Activated naive CD4-positive, alpha-beta T cell treated with anti-CD3 and anti-CD28 coated beads for 36 hours (primary cell): ENCODE measurements around the gene MKI67. TPM values are rescaled to one million over a fixed set of nuclear protein-coding genes. Genes with fewer than 3 reads are reported as not detected.

Experiments used
- CTCF ChIA-PET: fragments of 350-600 bp; sonication (Branson Sonifier 250); formaldehyde crosslinking; loops from one replicate; lab custom pipeline; 2021; ENCODE audit warnings: antibody characterized with exemption; lab: Charles Lee
- DNase-seq: peaks from one replicate; pipeline ENCODE4 v3.0.0-alpha.2; 2020
- H3K27ac Mint-ChIP-seq: one replicate; pipeline ENCODE4 v1.8.0; 2021; ENCODE audit warnings: mild to moderate bottlenecking, mixed read lengths
- H3K27me3 Mint-ChIP-seq: one replicate; pipeline ENCODE4 v1.8.0; 2021; ENCODE audit warnings: low read depth, mixed read lengths
- H3K36me3 Mint-ChIP-seq: one replicate; pipeline ENCODE4 v1.8.0; 2021; ENCODE audit warnings: low read depth, mixed read lengths
- H3K4me1 Mint-ChIP-seq: one replicate; pipeline ENCODE4 v1.8.0; 2021; ENCODE audit warnings: low read depth, mixed read lengths
- H3K4me3 Mint-ChIP-seq: one replicate; pipeline ENCODE4 v1.8.0; 2021; ENCODE audit warnings: mild to moderate bottlenecking, moderate library complexity, mixed read lengths
- H3K9me3 Mint-ChIP-seq: one replicate; pipeline ENCODE4 v1.8.0; 2021; ENCODE audit warnings: mixed read lengths
- intact Hi-C: fragments of 100-400 bp; cut with micrococcal nuclease; formaldehyde crosslinking; loops from one replicate; pipeline ENCODE4 v1.15.1; 2023
- total RNA-seq, 2 experiments: library from RNA; stranded (reverse); gene quantifications; one replicate each; pipeline ENCODE4 v1.2.3, GENCODE V29; 2021

The MKI67 gene
- total RNA-seq, 2 experiments from 2014 or later: 266 to 273 TPM

DNA sequence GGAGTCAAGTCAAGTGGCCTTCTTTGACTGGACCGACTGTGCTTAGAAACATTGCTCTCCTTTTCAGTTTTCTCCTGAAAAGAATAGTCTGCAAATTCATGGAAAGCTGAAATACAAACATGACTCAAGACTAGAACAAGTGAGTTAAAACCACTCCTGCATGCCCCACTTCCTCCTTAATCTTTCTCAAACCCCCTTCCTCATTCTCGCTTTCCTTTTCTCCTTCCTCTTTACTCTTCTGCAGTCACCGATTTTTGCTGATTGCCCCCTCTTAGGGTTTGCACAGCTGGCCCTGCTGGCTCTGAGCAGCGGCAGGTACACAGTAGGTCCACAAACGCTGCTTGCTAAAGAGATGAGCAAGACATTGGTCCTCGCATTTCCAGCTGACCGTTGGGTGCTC, 34.8 kb upstream of the MKI67 start:
- intact Hi-C loops: no loop called here
- Mint-ChIP-seq H3K27me3 (peaks cover 2% of the 10 kb centered on the region), H3K27ac (no peak overlapping the region), H3K9me3 (no peaks in the 10 kb centered on the region), H3K4me3 (no peak overlapping the region), H3K4me1 (peaks cover 6% of the 10 kb centered on the region), H3K36me3 (no peaks in the 10 kb centered on the region)
- no peak for DNase-seq
- CTCF ChIA-PET: interaction anchor here (0.7 to 1.8 kb wide), 2 partner anchors 12 to 51 kb away, joined by 3 to 5 read pairs; no protein-coding TSS in a partner anchor

- DNase-seq: peak; percentile 8
- no peak overlapping the region for H3K4me3 Mint-ChIP-seq
- H3K4me1 Mint-ChIP-seq: peaks cover 6% of the 10 kb centered on the region
- intact Hi-C loops: no loop called here
- H3K27ac Mint-ChIP-seq: no peak overlapping the region
- peaks cover 2% of the 10 kb centered on the region for H3K27me3 Mint-ChIP-seq
- H3K9me3 Mint-ChIP-seq: no peaks in the 10 kb centered on the region
- no peaks in the 10 kb centered on the region for H3K36me3 Mint-ChIP-seq
- CTCF ChIA-PET: interaction anchor here (1.8 kb wide), 1 partner anchor 52 kb away, joined by 5 read pairs; no protein-coding TSS in a partner anchor
Observed at GRCh38 chr10:128160297-128160711, 34.1 kb upstream of the MKI67 start.

DNA sequence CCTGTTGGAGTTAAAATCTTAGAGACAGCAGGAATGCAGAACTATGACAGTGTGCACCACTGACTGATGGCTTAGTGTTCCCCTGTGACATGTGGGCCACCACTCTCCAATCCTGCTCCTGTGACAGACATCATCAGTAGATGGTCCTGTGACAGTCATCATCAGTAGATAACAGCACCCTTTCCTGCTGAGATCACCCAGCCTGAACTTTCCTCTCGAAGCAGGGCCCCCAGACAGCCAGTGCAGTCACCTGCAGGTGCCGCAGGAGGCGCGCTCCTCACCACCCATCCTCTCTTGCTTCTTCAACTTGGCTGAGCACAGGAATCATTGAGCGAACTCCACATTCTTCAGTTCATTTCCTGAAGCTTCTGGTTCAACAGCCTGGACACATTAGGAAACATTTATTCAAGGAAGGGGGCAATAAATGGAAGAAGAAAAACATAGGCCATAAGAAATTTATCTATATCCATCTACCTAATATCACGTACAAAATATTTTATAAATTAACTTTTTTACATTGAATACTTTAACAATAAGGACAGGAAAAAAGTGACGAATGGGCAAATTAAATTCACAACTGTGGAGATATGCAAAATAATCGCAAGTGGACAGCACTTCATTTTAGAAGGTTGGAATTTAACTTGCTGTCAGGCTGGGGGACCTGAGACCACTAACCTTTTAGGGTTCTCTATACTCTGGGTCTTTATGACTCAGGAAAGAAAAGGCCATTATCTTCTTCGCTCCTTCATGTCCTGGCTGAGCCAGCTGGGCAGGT, 32.0 kb upstream of the MKI67 start:
- DNase-seq: no peak
- Mint-ChIP-seq H3K9me3 (no peaks in the 10 kb centered on the region), H3K27me3 (peaks cover 2% of the 10 kb centered on the region), H3K36me3 (no peaks in the 10 kb centered on the region), H3K27ac (no peak overlapping the region), H3K4me1 (peaks cover 6% of the 10 kb centered on the region), H3K4me3 (no peak overlapping the region)
- intact Hi-C loops: no loop called here
- CTCF ChIA-PET: interaction anchor here (1.7 kb wide), 1 partner anchor 90 kb away, joined by 4 read pairs; no protein-coding TSS in a partner anchor

DNA sequence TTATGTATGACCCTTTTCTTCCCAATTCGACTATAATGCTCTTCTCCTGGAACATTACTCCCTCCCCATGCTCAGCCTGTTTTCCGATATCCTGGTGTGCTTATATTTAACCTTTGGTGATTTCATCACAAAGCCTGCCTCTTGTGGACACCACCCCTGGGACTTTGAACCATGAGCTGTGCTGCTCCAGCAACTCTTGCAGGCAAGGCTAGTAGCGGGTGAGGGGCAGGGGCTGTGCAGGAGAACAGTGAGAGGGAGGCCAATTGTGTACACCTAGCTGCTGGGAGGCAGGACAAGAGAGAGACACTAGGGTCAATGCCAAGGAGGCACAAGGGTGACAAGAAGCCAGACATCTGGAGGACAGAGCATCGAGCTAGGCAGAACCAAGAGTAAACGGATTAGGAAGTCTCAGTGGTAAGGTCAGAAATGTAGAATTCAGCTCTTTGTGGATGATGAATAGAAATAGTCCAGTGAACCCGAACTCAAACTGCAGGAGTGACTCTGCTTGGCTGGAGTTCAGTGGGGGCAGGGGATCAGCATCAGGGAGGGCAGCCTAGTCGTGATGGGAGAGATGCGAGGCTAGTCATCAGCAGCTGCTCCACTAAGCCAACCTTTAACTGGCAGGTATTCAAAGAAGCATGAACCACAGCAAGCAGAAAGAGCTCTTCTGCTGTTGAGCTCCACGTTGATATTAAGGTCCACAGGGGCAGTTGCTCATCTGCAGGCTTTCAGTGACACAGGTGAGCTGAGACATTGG, 31.0 kb upstream of the MKI67 start:
- Mint-ChIP-seq H3K27me3 (peaks cover 2% of the 10 kb centered on the region), H3K4me1 (peaks cover 6% of the 10 kb centered on the region), H3K9me3 (no peaks in the 10 kb centered on the region), H3K36me3 (no peaks in the 10 kb centered on the region), H3K27ac (no peak overlapping the region), H3K4me3 (no peak overlapping the region)
- intact Hi-C loops: no loop called here
- no peak for DNase-seq
- CTCF ChIA-PET: interaction anchor here (1.7 kb wide), 1 partner anchor 89 kb away, joined by 4 read pairs; no protein-coding TSS in a partner anchor

- H3K9me3 Mint-ChIP-seq: no peaks in the 10 kb centered on the region
- H3K27me3 Mint-ChIP-seq: peaks cover 2% of the 10 kb centered on the region
- H3K4me1 Mint-ChIP-seq: no peaks in the 10 kb centered on the region
- no peak for DNase-seq
- H3K27ac Mint-ChIP-seq: no peak overlapping the region
- CTCF ChIA-PET: interaction anchor here (1.0 to 2.4 kb wide), 3 partner anchors 25 to 73 kb away, joined by 3 to 12 read pairs (median 3); partner anchors contain the start of gene MKI67
- H3K36me3 Mint-ChIP-seq: no peaks in the 10 kb centered on the region
- intact Hi-C loops: no loop called here
- H3K4me3 Mint-ChIP-seq: no peak overlapping the region
Observed at GRCh38 chr10:128152741-128153580, 26.7 kb upstream of the MKI67 start.

GRCh38 chr10:128151031-128151430, 24.8 kb upstream of the MKI67 start:
- peaks cover 7% of the 10 kb centered on the region for H3K9me3 Mint-ChIP-seq
- no peak overlapping the region for H3K27ac Mint-ChIP-seq
- no peaks in the 10 kb centered on the region for H3K27me3 Mint-ChIP-seq
- CTCF ChIA-PET: interaction anchor here (0.8 to 3.6 kb wide), 12 partner anchors 22 to 116 kb away, joined by 3 to 28 read pairs (median 6); partner anchors contain the start of gene MKI67
- H3K4me3 Mint-ChIP-seq: no peak overlapping the region
- no peaks in the 10 kb centered on the region for H3K36me3 Mint-ChIP-seq
- intact Hi-C loops: loop anchor here (2.0 kb wide), 2 partner anchors 64 to 244 kb away; partner anchors contain the start of gene PTPRE
- DNase-seq: no peak
- H3K4me1 Mint-ChIP-seq: peaks cover 15% of the 10 kb centered on the region

DNA sequence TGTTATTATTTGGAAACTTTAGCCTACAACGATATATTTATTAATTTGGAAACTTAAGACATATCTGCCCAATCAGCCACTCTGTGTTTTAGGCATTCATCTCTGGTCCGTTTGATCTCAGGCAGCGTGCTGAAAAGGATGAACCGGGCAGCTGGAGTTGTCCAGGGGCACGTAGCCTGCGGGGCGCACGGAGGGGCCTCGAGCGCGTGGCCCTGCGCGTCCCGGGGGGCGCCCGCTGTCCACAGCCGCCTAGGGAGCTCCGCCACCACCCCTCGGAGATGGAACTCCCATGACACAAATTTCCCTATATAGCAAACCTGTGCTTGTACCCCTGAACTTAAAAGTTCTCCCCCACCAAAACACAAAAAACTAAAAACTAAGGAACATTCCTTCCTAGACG, 24.3 kb upstream of the MKI67 start:
- no peak for DNase-seq
- intact Hi-C loops: loop anchor here (1.0 to 2.0 kb wide), 5 partner anchors 64 to 244 kb away; partner anchors contain the start of gene PTPRE
- CTCF ChIA-PET: interaction anchor here (0.8 to 3.6 kb wide), 12 partner anchors 22 to 115 kb away, joined by 3 to 28 read pairs (median 6); partner anchors contain the start of gene MKI67
- peaks cover 18% of the 10 kb centered on the region for H3K4me1 Mint-ChIP-seq
- H3K4me3 Mint-ChIP-seq: peak overlapping the region; percentile 65
- H3K9me3 Mint-ChIP-seq: peaks cover 11% of the 10 kb centered on the region
- H3K36me3 Mint-ChIP-seq: no peaks in the 10 kb centered on the region
- no peak overlapping the region for H3K27ac Mint-ChIP-seq
- H3K27me3 Mint-ChIP-seq: no peaks in the 10 kb centered on the region

GRCh38 chr10:128150045-128150493, 23.8 kb upstream of the MKI67 start:
- Mint-ChIP-seq H3K4me3 (peak overlapping the region; percentile 65), H3K27ac (no peak overlapping the region), H3K36me3 (no peaks in the 10 kb centered on the region), H3K27me3 (no peaks in the 10 kb centered on the region), H3K4me1 (peaks cover 18% of the 10 kb centered on the region), H3K9me3 (peaks cover 16% of the 10 kb centered on the region)
- CTCF ChIA-PET: interaction anchor here (1.0 to 3.6 kb wide), 16 partner anchors 12 to 115 kb away, joined by 3 to 28 read pairs (median 5); partner anchors contain the start of gene MKI67
- peak; percentile 77 for DNase-seq
- intact Hi-C loops: loop anchor here (1.0 to 2.0 kb wide), 5 partner anchors 63 to 243 kb away; partner anchors contain the start of gene PTPRE

DNA sequence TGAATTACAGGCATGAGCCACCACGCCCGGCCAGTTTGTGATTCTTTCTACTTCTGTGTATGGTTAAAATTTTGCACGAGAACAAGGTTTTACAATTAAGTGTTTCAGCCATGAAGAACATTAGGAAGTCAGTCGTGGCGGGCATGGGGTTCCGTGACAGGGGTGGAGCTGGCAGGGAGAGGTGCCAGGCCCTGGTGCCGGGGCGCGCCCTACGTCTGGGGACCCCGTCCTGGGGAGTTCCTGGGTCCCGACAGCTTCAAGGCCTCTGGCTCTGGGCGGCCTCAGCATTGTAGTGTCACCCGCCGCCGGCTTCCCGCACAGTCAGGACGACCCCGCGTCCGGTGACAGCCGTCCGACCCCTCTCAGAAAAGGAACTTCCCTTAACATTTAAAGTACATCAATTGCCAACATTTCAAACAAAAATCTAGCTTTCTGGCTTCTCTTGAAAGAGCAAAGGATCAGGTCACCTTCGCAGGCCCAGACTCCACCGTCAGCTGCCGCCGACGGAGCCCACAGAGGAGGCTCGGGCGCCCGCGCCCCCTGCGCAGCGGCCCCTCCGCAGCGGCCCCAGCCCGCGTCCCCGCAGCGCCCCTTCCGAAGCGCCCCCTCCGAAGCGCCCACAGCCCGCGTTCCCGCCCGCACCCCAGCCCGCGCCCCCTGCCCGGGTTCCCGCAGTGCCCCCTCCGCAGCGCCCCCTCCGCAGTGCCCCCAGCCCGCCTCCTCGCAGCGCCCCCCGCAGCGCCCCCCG, 23.2 kb upstream of the MKI67 start:
- intact Hi-C loops: loop anchor here (1.0 to 2.0 kb wide), 5 partner anchors 63 to 243 kb away; partner anchors contain the start of gene PTPRE
- Mint-ChIP-seq H3K9me3 (peaks cover 16% of the 10 kb centered on the region), H3K4me3 (peak overlapping the region; percentile 49), H3K4me1 (peaks cover 18% of the 10 kb centered on the region), H3K27ac (no peak overlapping the region), H3K36me3 (no peaks in the 10 kb centered on the region), H3K27me3 (no peaks in the 10 kb centered on the region)
- CTCF ChIA-PET: interaction anchor here (0.6 to 3.6 kb wide), 16 partner anchors 11 to 114 kb away, joined by 3 to 28 read pairs (median 4); no protein-coding TSS in a partner anchor
- DNase-seq: no peak

- Mint-ChIP-seq H3K27ac (no peak overlapping the region), H3K4me3 (no peak overlapping the region), H3K4me1 (peaks cover 18% of the 10 kb centered on the region), H3K36me3 (no peaks in the 10 kb centered on the region), H3K9me3 (peaks cover 16% of the 10 kb centered on the region), H3K27me3 (no peaks in the 10 kb centered on the region)
- intact Hi-C loops: loop anchor here (1.0 kb wide), 1 partner anchor 21 kb away; the partner anchor contains the start of gene MKI67
- DNase-seq: no peak
- CTCF ChIA-PET: no interaction called here
Observed at GRCh38 chr10:128147669-128148068, 21.4 kb upstream of the MKI67 start.
